Neural crest cell (in vitro differentiated cells): ENCODE results near the gene FHOD1. TPM values are rescaled to one million over a fixed set of nuclear protein-coding genes. Genes with fewer than 3 reads are reported as not detected.

Source experiments
- DNase-seq: peaks from one replicate; pipeline ENCODE4 v3.0.0; 2021; ENCODE audit warnings: low read depth, mixed read lengths, low spot score
- H3K27ac Mint-ChIP-seq: one replicate; pipeline ENCODE4 v1.8.0; 2021; ENCODE audit warnings: mild to moderate bottlenecking, mixed read lengths; ENCODE audit not compliant: unreplicated experiment
- H3K27me3 Mint-ChIP-seq: 2 replicates; pipeline ENCODE4 v1.8.0; 2021; ENCODE audit warnings: low read depth, mild to moderate bottlenecking, mixed read lengths
- H3K36me3 Mint-ChIP-seq: 2 replicates; pipeline ENCODE4 v1.8.0; 2021; ENCODE audit warnings: low read depth, mild to moderate bottlenecking, mixed read lengths
- H3K4me1 Mint-ChIP-seq: 2 replicates; pipeline ENCODE4 v1.8.0; 2021; ENCODE audit warnings: mixed read lengths
- H3K4me3 Mint-ChIP-seq: one replicate; pipeline ENCODE4 v1.8.0; 2021; ENCODE audit warnings: mild to moderate bottlenecking, mixed read lengths
- H3K9me3 Mint-ChIP-seq: 2 replicates; pipeline ENCODE4 v1.8.0; 2021; ENCODE audit warnings: mixed read lengths
- CTCF ChIP-seq: fragments of 200-600 bp; sonication (generic); conservative IDR thresholded peaks from 2 replicates; pipeline ENCODE4 v1.5.0; 2021; ENCODE audit warnings: antibody characterized with exemption, mild to moderate bottlenecking
- microRNA-seq: library from miRNA; unstranded; fragments of <30 nt; microRNA quantifications from one replicate; pipeline ENCODE4, GENCODE V29; 2020
- total RNA-seq: library from RNA; stranded (reverse); gene quantifications from 2 replicates; pipeline ENCODE4 v1.2.1, GENCODE V29; 2021

Gene FHOD1
- total RNA-seq, 1 donor from 2014 or later = 45.5 TPM

GRCh38 chr16:67180166-67180565, 67.1 kb downstream of the FHOD1 start:
- Mint-ChIP-seq H3K9me3 (no peaks in the 10 kb centered on the region), H3K27ac (no peak overlapping the region), H3K4me1 (peaks cover 7% of the 10 kb centered on the region), H3K4me3 (peak overlapping the region; percentile 54), H3K27me3 (peaks cover 37% of the 10 kb centered on the region), H3K36me3 (peaks cover 2% of the 10 kb centered on the region)
- no peak for DNase-seq
- TF ChIP-seq CTCF = no peak

- Mint-ChIP-seq H3K9me3 (no peaks in the 10 kb centered on the region), H3K4me1 (peaks cover 5% of the 10 kb centered on the region), H3K27ac (no peak overlapping the region), H3K36me3 (peaks cover 2% of the 10 kb centered on the region), H3K27me3 (peaks cover 33% of the 10 kb centered on the region), H3K4me3 (peak overlapping the region; percentile 54)
- DNase-seq = no peak
- peak; percentile 26 for TF ChIP-seq CTCF
Observed at GRCh38 chr16:67179421-67180080, 67.7 kb downstream of the FHOD1 start.

Small RNAs within 50 kb of the gene (microRNA-seq; reads per million reads assigned to microRNA genes)
- 293 reads per million, percentile 71 among the genes with 10 or more reads in this experiment for gene MIR328

Other genes starting within 250 kb of the FHOD1 start
- 106 TPM in 2 replicates for gene CBFB, start 218.3 kb downstream of the FHOD1 start, total RNA-seq
- 24.9 and 25.5 TPM in 2 replicates for gene PHAF1, start 137.5 kb downstream of the FHOD1 start, total RNA-seq
- 4.5 and 5.1 TPM in 2 replicates for gene B3GNT9, start 96.5 kb downstream of the FHOD1 start, total RNA-seq
- gene TRADD, start 87.6 kb downstream of the FHOD1 start, total RNA-seq = 0.68 and 0.70 TPM in 2 replicates
- gene FBXL8, start 87.5 kb downstream of the FHOD1 start, total RNA-seq = 0.44 TPM in 1 of 2 replicates, not detected in the other
- gene HSF4, start 82.7 kb downstream of the FHOD1 start, total RNA-seq = 1.3 TPM in 1 of 2 replicates, not detected in the other
- 4.5 and 5.8 TPM in 2 replicates for gene NOL3, start 76.9 kb downstream of the FHOD1 start, total RNA-seq
- 90.9 and 97.7 TPM in 2 replicates for gene MATCAP1, start 63.5 kb downstream of the FHOD1 start, total RNA-seq
- gene EXOC3L1, start 57.3 kb downstream of the FHOD1 start, total RNA-seq = 0.30 and 0.44 TPM in 2 replicates
- 89.7 and 97.0 TPM in 2 replicates for gene E2F4, start 55.3 kb downstream of the FHOD1 start, total RNA-seq
- gene ELMO3, start 48.4 kb downstream of the FHOD1 start, total RNA-seq = 3.9 and 4.5 TPM in 2 replicates
- gene TMEM208, start 20.4 kb downstream of the FHOD1 start, total RNA-seq = 35.7 and 36.1 TPM in 2 replicates
- gene SLC9A5, start 1.5 kb upstream of the FHOD1 start, total RNA-seq = 3.3 and 4.4 TPM in 2 replicates
- gene PLEKHG4, start 32.1 kb upstream of the FHOD1 start, total RNA-seq = 3.7 and 4.0 TPM in 2 replicates
- gene KCTD19, start 79.3 kb upstream of the FHOD1 start, total RNA-seq = 1.1 and 1.3 TPM in 2 replicates
- gene LRRC36, start 79.3 kb upstream of the FHOD1 start, total RNA-seq = 0.21 TPM in 1 of 2 replicates, not detected in the other
- gene TPPP3, start 146.0 kb upstream of the FHOD1 start, total RNA-seq = 3.4 and 4.7 TPM in 2 replicates
- 9.5 and 10.2 TPM in 2 replicates for gene ZDHHC1, start 169.0 kb upstream of the FHOD1 start, total RNA-seq
- 3.8 and 4.7 TPM in 2 replicates for gene HSD11B2, start 183.6 kb upstream of the FHOD1 start, total RNA-seq
- 54.7 and 55.4 TPM in 2 replicates for gene ATP6V0D1, start 233.7 kb upstream of the FHOD1 start, total RNA-seq
- gene AGRP, start 236.1 kb upstream of the FHOD1 start, total RNA-seq = not detected in 2 replicates